GM12878 (cell line): ENCODE data around the gene C5. TPM values are rescaled to one million over a fixed set of nuclear protein-coding genes. Genes with fewer than 3 reads are reported as not detected.

Experiments
- ATF7 ChIP-seq: fragments of 450-650 bp; IDR thresholded peaks from 2 replicates; pipeline ENCODE4 v1.6.1; 2016; ENCODE audit warnings: low read depth, mild to moderate bottlenecking
- CBFB ChIP-seq: IDR thresholded peaks from 2 replicates; pipeline ENCODE4 v1.6.1; 2016; ENCODE audit warnings: antibody characterized with exemption, low read depth
- CBX5 ChIP-seq: sonication (generic); IDR thresholded peaks from 2 replicates; pipeline ENCODE4 v1.6.1; 2016; ENCODE audit warnings: low read depth, moderate library complexity, mild to moderate bottlenecking, inconsistent platforms
- CREM ChIP-seq: IDR thresholded peaks from 2 replicates; pipeline ENCODE4 v1.6.1; 2014; ENCODE audit warnings: antibody characterized with exemption, low read depth
- ESRRA ChIP-seq: IDR thresholded peaks from 2 replicates; pipeline ENCODE4 v1.6.1; 2012; ENCODE audit warnings: mild to moderate bottlenecking, low read length, improper control_type of control experiment
- FOS ChIP-seq: IDR thresholded peaks from 3 replicates; pipeline ENCODE4 v1.6.1; 2011; ENCODE audit warnings: borderline replicate concordance; ENCODE audit not compliant: insufficient read length; ENCODE audit errors: extremely low read depth
- JUND ChIP-seq: IDR thresholded peaks from 2 replicates; pipeline ENCODE4 v1.6.1; 2012; ENCODE audit warnings: low read depth, mild to moderate bottlenecking, low read length, improper control_type of control experiment, moderate library complexity
- KLF5 ChIP-seq: fragments of 450-650 bp; IDR thresholded peaks from 2 replicates; pipeline ENCODE4 v1.6.1; 2014; ENCODE audit warnings: mild to moderate bottlenecking; ENCODE audit not compliant: partially characterized antibody
- PRDM15 ChIP-seq: fragments of 450-650 bp; formaldehyde crosslinking; IDR thresholded peaks from 2 replicates; pipeline ENCODE4 v1.4.0; 2020; ENCODE audit warnings: mild to moderate bottlenecking, moderate library complexity
- RAD21 ChIP-seq: IDR thresholded peaks from 2 replicates; pipeline ENCODE4 v1.6.1; 2011; ENCODE audit warnings: mild to moderate bottlenecking, low read depth, low read length, moderate library complexity; ENCODE audit not compliant: insufficient read depth
- RAD51 ChIP-seq: fragments of 450-650 bp; IDR thresholded peaks from 2 replicates; pipeline ENCODE4 v1.6.1; 2016; ENCODE audit warnings: moderate library complexity, mild to moderate bottlenecking, inconsistent platforms
- RUNX3 ChIP-seq: IDR thresholded peaks from 2 replicates; pipeline ENCODE4 v1.6.1; 2012; ENCODE audit warnings: low read length, inconsistent platforms
- SIX5 ChIP-seq: IDR thresholded peaks from 2 replicates; pipeline ENCODE4 v1.6.1; 2011; ENCODE audit warnings: mild to moderate bottlenecking, low read depth, low read length, moderate library complexity; ENCODE audit not compliant: severe bottlenecking
- SKIL ChIP-seq: fragments of 450-650 bp; IDR thresholded peaks from 2 replicates; pipeline ENCODE4 v1.6.1; 2017; ENCODE audit warnings: mild to moderate bottlenecking, low read depth, inconsistent platforms; ENCODE audit not compliant: poor library complexity, severe bottlenecking
- SMARCA5 ChIP-seq: fragments of 450-650 bp; IDR thresholded peaks from 2 replicates; pipeline ENCODE4 v1.6.1; 2017; ENCODE audit warnings: mild to moderate bottlenecking
- TCF7 ChIP-seq: IDR thresholded peaks from 2 replicates; pipeline ENCODE4 v1.6.1; 2014; ENCODE audit warnings: antibody characterized with exemption, borderline replicate concordance
- USF2 ChIP-seq: IDR thresholded peaks from 2 replicates; pipeline ENCODE4 v1.6.1; 2011; ENCODE audit warnings: low read depth, low read length, improper control_type of control experiment, borderline replicate concordance
- polyA plus RNA-seq, 11 experiments: library from polyadenylated mRNA; depleted of rRNA in 4 of 11; unstranded in 6 of 11; stranded (reverse) in 5 of 11; fragments of >200 nt; fragmentation: Nextera tagmentation in 4 of 11; fragmentation: Illumina TruSeq in 1 of 11; extraction: Ambion mirVana in 4 of 11; extraction: Trizol in 1 of 11; gene quantifications; 1 replicate in 1 of 11; 2 replicates in 10 of 11; pipeline versions ENCODE4 v1.2.1 to v1.2.3, GENCODE V29; 2011 to 2016; ENCODE audit warnings: inconsistent platforms in 2 of 11, missing spikeins in 2 of 11, low read depth in 1 of 11
- total RNA-seq, 4 experiments: library from RNA; depleted of rRNA in 3 of 4; stranded (reverse); fragments of >200 nt in 3 of 4; fragmentation: Illumina TruSeq in 1 of 4; extraction: Trizol in 1 of 4; gene quantifications; 2 replicates each; pipeline versions ENCODE4 v1.2.1 to v1.2.3, GENCODE V29; 2013 to 2021
- TF ChIP-seq, protein P1 (sequence below): IDR thresholded peaks from 2 replicates; pipeline ENCODE4 v1.6.1; 2012; ENCODE audit warnings: low read length, inconsistent platforms
- TF ChIP-seq, protein P2 (sequence below), 3 experiments: IDR thresholded peaks in 2 of 3; conservative IDR thresholded peaks in 1 of 3; 2 replicates each; pipeline ENCODE4 v1.5.1; 2011; ENCODE audit warnings: low read depth in 3 of 3, low read length in 3 of 3, mild to moderate bottlenecking in 3 of 3, control low read depth in 2 of 3, moderate library complexity in 2 of 3, inconsistent platforms in 1 of 3, mixed read lengths in 1 of 3; ENCODE audit not compliant: control insufficient read depth in 2 of 3, insufficient read depth in 1 of 3; ENCODE audit errors: extremely low read depth in 1 of 3

The C5 gene
- total and polyA plus RNA-seq, 10 of the 15 experiments (the other 5 are each of a cell fraction or from before 2014, with no cell fraction given): 0.39 to 2.2 (median 1.2) TPM

DNA sequence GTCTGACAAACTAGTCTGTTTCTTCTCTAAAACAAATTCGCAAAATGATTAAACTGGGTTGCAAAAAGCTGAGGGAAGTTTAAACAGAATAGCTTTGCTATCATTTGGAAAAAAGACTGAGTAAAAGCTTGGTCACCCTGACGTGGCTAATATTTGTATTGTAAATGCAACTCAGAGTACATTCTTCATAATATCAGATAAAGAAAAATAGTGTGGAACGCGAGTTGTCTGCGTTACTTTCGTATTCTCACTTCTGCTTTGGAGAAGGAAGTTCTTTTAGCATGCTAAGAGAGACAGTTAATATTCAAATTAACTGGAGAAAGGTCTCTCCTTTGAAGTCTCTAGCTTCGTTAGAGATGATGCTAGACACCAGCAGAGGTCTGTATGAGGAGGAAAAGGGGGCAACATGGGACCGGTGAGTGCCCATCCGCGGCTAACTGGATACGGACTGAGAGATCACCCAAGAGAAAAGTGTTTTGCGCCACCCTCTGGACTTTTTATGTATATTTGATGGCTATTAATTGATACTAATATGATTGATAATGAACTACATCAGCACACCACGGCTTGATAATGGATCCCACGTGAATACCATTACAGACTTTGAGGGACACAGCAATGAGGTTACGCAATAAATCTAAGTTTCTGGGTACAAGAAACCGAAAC, 21.8 kb upstream of the C5 start (continued):
- TF ChIP-seq, protein P1, sequence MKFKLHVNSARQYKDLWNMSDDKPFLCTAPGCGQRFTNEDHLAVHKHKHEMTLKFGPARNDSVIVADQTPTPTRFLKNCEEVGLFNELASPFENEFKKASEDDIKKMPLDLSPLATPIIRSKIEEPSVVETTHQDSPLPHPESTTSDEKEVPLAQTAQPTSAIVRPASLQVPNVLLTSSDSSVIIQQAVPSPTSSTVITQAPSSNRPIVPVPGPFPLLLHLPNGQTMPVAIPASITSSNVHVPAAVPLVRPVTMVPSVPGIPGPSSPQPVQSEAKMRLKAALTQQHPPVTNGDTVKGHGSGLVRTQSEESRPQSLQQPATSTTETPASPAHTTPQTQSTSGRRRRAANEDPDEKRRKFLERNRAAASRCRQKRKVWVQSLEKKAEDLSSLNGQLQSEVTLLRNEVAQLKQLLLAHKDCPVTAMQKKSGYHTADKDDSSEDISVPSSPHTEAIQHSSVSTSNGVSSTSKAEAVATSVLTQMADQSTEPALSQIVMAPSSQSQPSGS: 0 out of 2 replicates have a peak, but pooled peaks have one; percentile 30
- TF ChIP-seq RAD51 (no peak; the same call in none of the 2 replicates), TCF7 (peak; percentile 78), PRDM15 (CRISPR knock-in tag) (no peak), RAD21 (no peak), CBFB (0 out of 2 replicates have a peak, but pooled peaks have one; percentile 21), KLF5 (no peak), JUND (no peak), SMARCA5 (peak; percentile 60), SIX5 (no peak), ESRRA (no peak), CREM (peak; percentile 40), SKIL (peak; percentile 52), USF2 (no peak), CBX5 (no peak), FOS (no peak), ATF7 (no peak; the same call in 1 of the 2 replicates), RUNX3 (no peak)
- TF ChIP-seq, protein P2, sequence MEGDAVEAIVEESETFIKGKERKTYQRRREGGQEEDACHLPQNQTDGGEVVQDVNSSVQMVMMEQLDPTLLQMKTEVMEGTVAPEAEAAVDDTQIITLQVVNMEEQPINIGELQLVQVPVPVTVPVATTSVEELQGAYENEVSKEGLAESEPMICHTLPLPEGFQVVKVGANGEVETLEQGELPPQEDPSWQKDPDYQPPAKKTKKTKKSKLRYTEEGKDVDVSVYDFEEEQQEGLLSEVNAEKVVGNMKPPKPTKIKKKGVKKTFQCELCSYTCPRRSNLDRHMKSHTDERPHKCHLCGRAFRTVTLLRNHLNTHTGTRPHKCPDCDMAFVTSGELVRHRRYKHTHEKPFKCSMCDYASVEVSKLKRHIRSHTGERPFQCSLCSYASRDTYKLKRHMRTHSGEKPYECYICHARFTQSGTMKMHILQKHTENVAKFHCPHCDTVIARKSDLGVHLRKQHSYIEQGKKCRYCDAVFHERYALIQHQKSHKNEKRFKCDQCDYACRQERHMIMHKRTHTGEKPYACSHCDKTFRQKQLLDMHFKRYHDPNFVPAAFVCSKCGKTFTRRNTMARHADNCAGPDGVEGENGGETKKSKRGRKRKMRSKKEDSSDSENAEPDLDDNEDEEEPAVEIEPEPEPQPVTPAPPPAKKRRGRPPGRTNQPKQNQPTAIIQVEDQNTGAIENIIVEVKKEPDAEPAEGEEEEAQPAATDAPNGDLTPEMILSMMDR (IDR thresholded peaks at IDR 0.05 in 2 of 3, conservative IDR thresholded peaks at IDR 0.05 in 1 of 3; ENCODE audit: control insufficient read depth in 2 of 3, extremely low read depth in 1 of 3, insufficient read depth in 1 of 3, low read depth in 3 of 3, low read length in 3 of 3): no peak; a peak in 2 of 6 replicates
